Measurements from ENCODE around the gene NIPBL. TPM values are rescaled to one million over a fixed set of nuclear protein-coding genes. Genes with fewer than 3 reads are reported as not detected.

NIPBL gene
- total and polyA plus RNA-seq, 10 of the 15 experiments (the other 5 are each of a cell fraction or from before 2014, with no cell fraction given), result 10.4 to 50.4 (median 20.2) TPM

GRCh38 chr5:36875790-36876298 lies 725 bp upstream of the NIPBL start (continued):
- TF ChIP-seq, protein P1, sequence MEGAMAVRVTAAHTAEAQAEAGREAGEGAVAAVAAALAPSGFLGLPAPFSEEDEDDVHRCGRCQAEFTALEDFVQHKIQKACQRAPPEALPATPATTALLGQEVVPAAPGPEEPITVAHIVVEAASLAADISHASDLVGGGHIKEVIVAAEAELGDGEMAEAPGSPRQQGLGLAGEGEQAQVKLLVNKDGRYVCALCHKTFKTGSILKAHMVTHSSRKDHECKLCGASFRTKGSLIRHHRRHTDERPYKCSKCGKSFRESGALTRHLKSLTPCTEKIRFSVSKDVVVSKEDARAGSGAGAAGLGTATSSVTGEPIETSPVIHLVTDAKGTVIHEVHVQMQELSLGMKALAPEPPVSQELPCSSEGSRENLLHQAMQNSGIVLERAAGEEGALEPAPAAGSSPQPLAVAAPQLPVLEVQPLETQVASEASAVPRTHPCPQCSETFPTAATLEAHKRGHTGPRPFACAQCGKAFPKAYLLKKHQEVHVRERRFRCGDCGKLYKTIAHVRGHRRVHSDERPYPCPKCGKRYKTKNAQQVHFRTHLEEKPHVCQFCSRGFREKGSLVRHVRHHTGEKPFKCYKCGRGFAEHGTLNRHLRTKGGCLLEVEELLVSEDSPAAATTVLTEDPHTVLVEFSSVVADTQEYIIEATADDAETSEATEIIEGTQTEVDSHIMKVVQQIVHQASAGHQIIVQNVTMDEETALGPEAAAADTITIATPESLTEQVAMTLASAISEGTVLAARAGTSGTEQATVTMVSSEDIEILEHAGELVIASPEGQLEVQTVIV (IDR thresholded peaks at IDR 0.05; ENCODE audit: borderline replicate concordance, partially characterized antibody), result no peak
- TF ChIP-seq KAT2A (conservative IDR thresholded peaks at IDR 0.05; ENCODE audit: control insufficient read depth, low read depth, low read length), result no peak
- TF ChIP-seq SUPT20H (IDR thresholded peaks at IDR 0.05; ENCODE audit: borderline replicate concordance, control insufficient read depth, low read depth, low read length), result no peak
- TF ChIP-seq REST (IDR thresholded peaks at IDR 0.05; ENCODE audit: low read depth, low read length), result no peak
- no peak for TF ChIP-seq HSF1 (IDR thresholded peaks at IDR 0.05; ENCODE audit: low read depth, low read length)
- no peak; a peak in 1 of 4 replicates for TF ChIP-seq BHLHE40 (IDR thresholded peaks at IDR 0.05; ENCODE audit: borderline replicate concordance in 1 of 2, low read depth in 2 of 2, low read length in 1 of 2)
- no peak for TF ChIP-seq POU2F2 (IDR thresholded peaks at IDR 0.05; ENCODE audit: borderline replicate concordance, low read depth, low read length)
- TF ChIP-seq YY1 (IDR thresholded peaks at IDR 0.05; ENCODE audit: low read depth, low read length), result no peak
- no peak for TF ChIP-seq ZNF274 (IDR thresholded peaks at IDR 0.05; ENCODE audit: insufficient read depth, insufficient read length)
- TF ChIP-seq RFX5 (IDR thresholded peaks at IDR 0.05; ENCODE audit: low read depth, low read length), result no peak
- TF ChIP-seq CHD1 (IDR thresholded peaks at IDR 0.05; ENCODE audit: low read depth, low read length), result peak; percentile 59; the same call in 1 of the 2 replicates
- no peak for TF ChIP-seq NFIC (IDR thresholded peaks at IDR 0.05; ENCODE audit: low read depth, low read length)
- TF ChIP-seq, protein P2, sequence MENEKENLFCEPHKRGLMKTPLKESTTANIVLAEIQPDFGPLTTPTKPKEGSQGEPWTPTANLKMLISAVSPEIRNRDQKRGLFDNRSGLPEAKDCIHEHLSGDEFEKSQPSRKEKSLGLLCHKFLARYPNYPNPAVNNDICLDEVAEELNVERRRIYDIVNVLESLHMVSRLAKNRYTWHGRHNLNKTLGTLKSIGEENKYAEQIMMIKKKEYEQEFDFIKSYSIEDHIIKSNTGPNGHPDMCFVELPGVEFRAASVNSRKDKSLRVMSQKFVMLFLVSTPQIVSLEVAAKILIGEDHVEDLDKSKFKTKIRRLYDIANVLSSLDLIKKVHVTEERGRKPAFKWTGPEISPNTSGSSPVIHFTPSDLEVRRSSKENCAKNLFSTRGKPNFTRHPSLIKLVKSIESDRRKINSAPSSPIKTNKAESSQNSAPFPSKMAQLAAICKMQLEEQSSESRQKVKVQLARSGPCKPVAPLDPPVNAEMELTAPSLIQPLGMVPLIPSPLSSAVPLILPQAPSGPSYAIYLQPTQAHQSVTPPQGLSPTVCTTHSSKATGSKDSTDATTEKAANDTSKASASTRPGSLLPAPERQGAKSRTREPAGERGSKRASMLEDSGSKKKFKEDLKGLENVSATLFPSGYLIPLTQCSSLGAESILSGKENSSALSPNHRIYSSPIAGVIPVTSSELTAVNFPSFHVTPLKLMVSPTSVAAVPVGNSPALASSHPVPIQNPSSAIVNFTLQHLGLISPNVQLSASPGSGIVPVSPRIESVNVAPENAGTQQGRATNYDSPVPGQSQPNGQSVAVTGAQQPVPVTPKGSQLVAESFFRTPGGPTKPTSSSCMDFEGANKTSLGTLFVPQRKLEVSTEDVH (IDR thresholded peaks at IDR 0.05; ENCODE audit: low read depth, partially characterized antibody), result no peak
- no peak for TF ChIP-seq SPI1 (IDR thresholded peaks at IDR 0.05; ENCODE audit: borderline replicate concordance, insufficient read depth, low read depth, low read length)
- TF ChIP-seq, protein P3, sequence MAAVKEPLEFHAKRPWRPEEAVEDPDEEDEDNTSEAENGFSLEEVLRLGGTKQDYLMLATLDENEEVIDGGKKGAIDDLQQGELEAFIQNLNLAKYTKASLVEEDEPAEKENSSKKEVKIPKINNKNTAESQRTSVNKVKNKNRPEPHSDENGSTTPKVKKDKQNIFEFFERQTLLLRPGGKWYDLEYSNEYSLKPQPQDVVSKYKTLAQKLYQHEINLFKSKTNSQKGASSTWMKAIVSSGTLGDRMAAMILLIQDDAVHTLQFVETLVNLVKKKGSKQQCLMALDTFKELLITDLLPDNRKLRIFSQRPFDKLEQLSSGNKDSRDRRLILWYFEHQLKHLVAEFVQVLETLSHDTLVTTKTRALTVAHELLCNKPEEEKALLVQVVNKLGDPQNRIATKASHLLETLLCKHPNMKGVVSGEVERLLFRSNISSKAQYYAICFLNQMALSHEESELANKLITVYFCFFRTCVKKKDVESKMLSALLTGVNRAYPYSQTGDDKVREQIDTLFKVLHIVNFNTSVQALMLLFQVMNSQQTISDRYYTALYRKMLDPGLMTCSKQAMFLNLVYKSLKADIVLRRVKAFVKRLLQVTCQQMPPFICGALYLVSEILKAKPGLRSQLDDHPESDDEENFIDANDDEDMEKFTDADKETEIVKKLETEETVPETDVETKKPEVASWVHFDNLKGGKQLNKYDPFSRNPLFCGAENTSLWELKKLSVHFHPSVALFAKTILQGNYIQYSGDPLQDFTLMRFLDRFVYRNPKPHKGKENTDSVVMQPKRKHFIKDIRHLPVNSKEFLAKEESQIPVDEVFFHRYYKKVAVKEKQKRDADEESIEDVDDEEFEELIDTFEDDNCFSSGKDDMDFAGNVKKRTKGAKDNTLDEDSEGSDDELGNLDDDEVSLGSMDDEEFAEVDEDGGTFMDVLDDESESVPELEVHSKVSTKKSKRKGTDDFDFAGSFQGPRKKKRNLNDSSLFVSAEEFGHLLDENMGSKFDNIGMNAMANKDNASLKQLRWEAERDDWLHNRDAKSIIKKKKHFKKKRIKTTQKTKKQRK (IDR thresholded peaks at IDR 0.05; ENCODE audit: low read depth, low read length), result no peak
